Measurements from ENCODE around the gene NOS1. TPM values are rescaled to one million over a fixed set of nuclear protein-coding genes. Genes with fewer than 3 reads are reported as not detected.

The NOS1 gene
- total and polyA plus RNA-seq, 2 donors (not counting 3 experiments of a cell fraction or from before 2014, with no cell fraction given): not detected

DNA sequence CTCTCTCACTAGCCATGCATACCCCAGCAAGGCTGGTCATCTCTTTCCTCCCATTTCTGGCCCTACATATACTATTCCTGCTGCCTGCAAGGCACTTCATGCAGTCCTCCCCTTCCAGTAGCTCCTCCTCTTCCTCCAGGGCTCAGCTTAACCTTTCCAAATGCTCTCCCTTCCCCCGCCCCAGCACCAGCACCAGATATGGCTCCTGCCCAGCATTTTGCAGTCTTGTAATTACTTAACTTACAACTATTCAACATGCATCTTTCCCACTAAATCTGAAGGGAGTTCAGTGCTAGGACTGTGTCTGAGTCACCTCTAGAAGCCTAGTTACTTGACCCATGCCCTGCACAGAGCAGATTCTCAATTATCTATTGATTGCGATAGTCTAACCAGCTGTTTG, 169.4 kb downstream of the NOS1 start:
- Histone ChIP-seq H3K27ac (ENCODE audit: insufficient read depth, low read depth, low read length) (no peak overlapping the region), H3K4me1 (ENCODE audit: control insufficient read depth, extremely low read depth, insufficient read depth, low read length) (peaks cover 9% of the 10 kb centered on the region), H4K20me1 (replicated peaks; ENCODE audit: control insufficient read depth, extremely low read depth, insufficient read depth, low read length) (no peaks in the 10 kb centered on the region), H3K4me2 (ENCODE audit: insufficient read depth, low read length) (no peak overlapping the region), H3K36me3 (ENCODE audit: control insufficient read depth in 2 of 2, extremely low read depth in 1 of 2, insufficient read depth in 2 of 2, low read length in 2 of 2) (peaks cover 0 to 3% of the 10 kb centered on the region in 2 experiments), H3K9me1 (replicated peaks; ENCODE audit: control insufficient read depth, extremely low read depth, insufficient read depth, low read length) (no peaks in the 10 kb centered on the region), H2AFZ (ENCODE audit: low read depth, low read length) (no peak overlapping the region), H3K27me3 (ENCODE audit: control insufficient read depth in 2 of 2, insufficient read depth in 2 of 2, low read length in 2 of 2) (peaks cover 3 to 4% of the 10 kb centered on the region in 2 experiments), H3K9me3 (replicated peaks; ENCODE audit: control insufficient read depth, insufficient read depth, low read length) (no peaks in the 10 kb centered on the region), H3K4me3 (replicated peaks in 1 of 3; ENCODE audit: insufficient read depth in 1 of 3, low read depth in 1 of 3, low read length in 3 of 3) (no peak overlapping the region), H3K9ac (replicated peaks; ENCODE audit: extremely low read depth, insufficient read depth, low read length) (no peak overlapping the region), H3K79me2 (ENCODE audit: control insufficient read depth, insufficient read depth, low read length) (peaks cover 15% of the 10 kb centered on the region)
- intact Hi-C loops (cut with micrococcal nuclease) (no loop called here), dilution Hi-C loops (cut with MboI; ENCODE audit: extremely low pct_ligation_motif_present, low sequenced_read_pairs) (no loop called here)
- no peak for DNase-seq (ENCODE audit: low read depth, low spot score)
- TF ChIP-seq EZH2 (IDR thresholded peaks at IDR 0.05; ENCODE audit: borderline replicate concordance, low read depth, low read length, severe bottlenecking): no peak
- TF ChIP-seq POLR2AphosphoS5 (IDR thresholded peaks at IDR 0.05; ENCODE audit: insufficient read depth, low read depth, low read length): no peak
- TF ChIP-seq MYC (IDR thresholded peaks at IDR 0.05; ENCODE audit: low read depth, low read length): no peak
- TF ChIP-seq, protein P1, sequence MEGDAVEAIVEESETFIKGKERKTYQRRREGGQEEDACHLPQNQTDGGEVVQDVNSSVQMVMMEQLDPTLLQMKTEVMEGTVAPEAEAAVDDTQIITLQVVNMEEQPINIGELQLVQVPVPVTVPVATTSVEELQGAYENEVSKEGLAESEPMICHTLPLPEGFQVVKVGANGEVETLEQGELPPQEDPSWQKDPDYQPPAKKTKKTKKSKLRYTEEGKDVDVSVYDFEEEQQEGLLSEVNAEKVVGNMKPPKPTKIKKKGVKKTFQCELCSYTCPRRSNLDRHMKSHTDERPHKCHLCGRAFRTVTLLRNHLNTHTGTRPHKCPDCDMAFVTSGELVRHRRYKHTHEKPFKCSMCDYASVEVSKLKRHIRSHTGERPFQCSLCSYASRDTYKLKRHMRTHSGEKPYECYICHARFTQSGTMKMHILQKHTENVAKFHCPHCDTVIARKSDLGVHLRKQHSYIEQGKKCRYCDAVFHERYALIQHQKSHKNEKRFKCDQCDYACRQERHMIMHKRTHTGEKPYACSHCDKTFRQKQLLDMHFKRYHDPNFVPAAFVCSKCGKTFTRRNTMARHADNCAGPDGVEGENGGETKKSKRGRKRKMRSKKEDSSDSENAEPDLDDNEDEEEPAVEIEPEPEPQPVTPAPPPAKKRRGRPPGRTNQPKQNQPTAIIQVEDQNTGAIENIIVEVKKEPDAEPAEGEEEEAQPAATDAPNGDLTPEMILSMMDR (IDR thresholded peaks at IDR 0.05; ENCODE audit: extremely low read depth in 1 of 2, insufficient read depth in 1 of 2, low read depth in 1 of 2, low read length in 2 of 2): no peak
- no peak for TF ChIP-seq GATA2 (IDR thresholded peaks at IDR 0.05; ENCODE audit: insufficient read depth, insufficient read length, low read depth, low read length)
- TF ChIP-seq, protein P2, sequence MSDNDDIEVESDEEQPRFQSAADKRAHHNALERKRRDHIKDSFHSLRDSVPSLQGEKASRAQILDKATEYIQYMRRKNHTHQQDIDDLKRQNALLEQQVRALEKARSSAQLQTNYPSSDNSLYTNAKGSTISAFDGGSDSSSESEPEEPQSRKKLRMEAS (IDR thresholded peaks at IDR 0.05; ENCODE audit: insufficient read depth, insufficient read length): no peak
- TF ChIP-seq FOS (IDR thresholded peaks at IDR 0.05; ENCODE audit: borderline replicate concordance, insufficient read depth, low read length): no peak
- no peak for TF ChIP-seq JUN (IDR thresholded peaks at IDR 0.05; ENCODE audit: borderline replicate concordance, insufficient read depth, insufficient read length, low read depth)
- no peak for TF ChIP-seq POLR2A (IDR thresholded peaks at IDR 0.05; ENCODE audit: low read depth, low read length)
- FAIRE-seq: no peak
- ChIA-PET CTCF (no interaction called here), POLR2A (no interaction called here)
- BruUV-seq (replicated peaks): no TSS peak

All from endothelial cell of umbilical vein (primary cell).